Neuronal stem cell (in vitro differentiated cells): ENCODE results near the gene ADRM1.
A peak's percentile ranks its signal among the peaks of the same experiment; 100 is the strongest.

Experiments
- DNase-seq: peaks from one replicate; pipeline ENCODE4 v3.0.0-alpha.2; 2013; ENCODE audit warnings: low spot score
- H2AFZ ChIP-seq: one replicate; pipeline ENCODE4 v1.6.1; 2013; ENCODE audit warnings: mild to moderate bottlenecking, low read length, inconsistent platforms
- H2AK5ac ChIP-seq: 2 replicates; pipeline ENCODE4 v1.6.1; 2013; ENCODE audit warnings: low read depth, mild to moderate bottlenecking, inconsistent platforms, low read length, moderate library complexity, mixed read lengths
- H2BK120ac ChIP-seq: 2 replicates; pipeline ENCODE4 v1.6.1; 2013; ENCODE audit warnings: low read depth, mild to moderate bottlenecking, inconsistent platforms, low read length, moderate library complexity, mixed read lengths
- H2BK12ac ChIP-seq: one replicate; pipeline ENCODE4 v1.6.1; 2013; ENCODE audit warnings: low read length, inconsistent platforms
- H2BK15ac ChIP-seq: 2 replicates; pipeline ENCODE4 v1.6.1; 2013; ENCODE audit warnings: mild to moderate bottlenecking, low read length, inconsistent platforms, mixed read lengths
- H2BK5ac ChIP-seq: one replicate; pipeline ENCODE4 v1.6.1; 2013; ENCODE audit warnings: inconsistent platforms, mild to moderate bottlenecking, low read length, moderate library complexity
- H3K14ac ChIP-seq: one replicate; pipeline ENCODE4 v1.6.1; 2013; ENCODE audit warnings: low read length, inconsistent platforms
- H3K18ac ChIP-seq: 2 replicates; pipeline ENCODE4 v1.6.1; 2013; ENCODE audit warnings: low read length, inconsistent platforms
- H3K23ac ChIP-seq: 2 replicates; pipeline ENCODE4 v1.6.1; 2013; ENCODE audit warnings: low read depth, mild to moderate bottlenecking, mixed read lengths, low read length, inconsistent platforms; ENCODE audit not compliant: poor library complexity
- H3K27ac ChIP-seq: replicated peaks from 3 replicates; pipeline ENCODE4 v1.5.1; 2013; ENCODE audit warnings: low read length, inconsistent platforms
- H3K27me3 ChIP-seq, 3 experiments: 2 replicates each; pipeline ENCODE4 v1.6.1; 2013; ENCODE audit warnings: low read length in 3 of 3, mild to moderate bottlenecking in 2 of 3, inconsistent platforms in 1 of 3, low read depth in 1 of 3, mixed read lengths in 1 of 3, moderate library complexity in 1 of 3; ENCODE audit not compliant: control insufficient read depth in 3 of 3, insufficient read depth in 3 of 3
- H3K36me3 ChIP-seq, 2 donors: replicated peaks in 1 of 2; 2 replicates each; pipeline ENCODE4 v1.6.1; 2013; ENCODE audit warnings: low read length in 2 of 2; ENCODE audit not compliant: control insufficient read depth in 2 of 2, insufficient read depth in 2 of 2
- H3K4ac ChIP-seq: 2 replicates; pipeline ENCODE4 v1.6.1; 2013; ENCODE audit warnings: inconsistent platforms, mild to moderate bottlenecking, low read length, moderate library complexity
- H3K4me1 ChIP-seq, 2 donors: 1 replicate in 1 of 2; 2 replicates in 1 of 2; pipeline ENCODE4 v1.6.1; 2013; ENCODE audit warnings: low read length in 2 of 2, low read depth in 1 of 2; ENCODE audit not compliant: control insufficient read depth in 2 of 2, insufficient read depth in 1 of 2
- H3K4me2 ChIP-seq: one replicate; pipeline ENCODE4 v1.6.1; 2013; ENCODE audit warnings: mild to moderate bottlenecking, low read length, inconsistent platforms; ENCODE audit not compliant: insufficient read depth, poor library complexity, severe bottlenecking
- H3K4me3 ChIP-seq, 2 donors: 2 replicates each; pipeline ENCODE4 v1.5.1; 2013; ENCODE audit warnings: low read length in 2 of 2, mild to moderate bottlenecking in 2 of 2, inconsistent platforms in 1 of 2, moderate library complexity in 1 of 2
- H3K79me1 ChIP-seq: one replicate; pipeline ENCODE4 v1.6.1; 2013; ENCODE audit warnings: low read depth, mild to moderate bottlenecking, inconsistent platforms, low read length, moderate library complexity
- H3K9ac ChIP-seq: one replicate; pipeline ENCODE4 v1.6.1; 2013; ENCODE audit warnings: mild to moderate bottlenecking, low read depth, low read length, inconsistent platforms; ENCODE audit not compliant: poor library complexity
- H3K9me3 ChIP-seq, 2 donors: replicated peaks in 1 of 2; 2 replicates each; pipeline versions ENCODE3 to v1.6.1; 2013; ENCODE audit warnings: low read length in 2 of 2, mild to moderate bottlenecking in 2 of 2, inconsistent platforms in 1 of 2, low read depth in 1 of 2, mixed read lengths in 1 of 2, moderate library complexity in 1 of 2; ENCODE audit not compliant: control insufficient read depth in 2 of 2, insufficient read depth in 1 of 2
- H4K8ac ChIP-seq: one replicate; pipeline ENCODE4 v1.6.1; 2013; ENCODE audit warnings: low read depth, mild to moderate bottlenecking, inconsistent platforms, low read length, moderate library complexity
- H4K91ac ChIP-seq: one replicate; pipeline ENCODE4 v1.6.1; 2013; ENCODE audit warnings: low read length, low read depth, mild to moderate bottlenecking, inconsistent platforms; ENCODE audit not compliant: poor library complexity
- WGBS, 2 donors: extraction: QIAGEN DNeasy Blood & Tissue Kit; methylation state at CpG; one replicate each; pipeline ENCODE4 v1.1.7; 2013; ENCODE audit warnings: missing lambda C conversion rate in 2 of 2, mixed read lengths in 1 of 2; ENCODE audit not compliant: insufficient read length in 2 of 2, insufficient replicate concordance in 1 of 2; ENCODE audit errors: extremely low coverage in 2 of 2; 5-methylcytosine and 5-hydroxymethylcytosine counted together

The ADRM1 gene

GRCh38 chr20:62347151-62347404, 44.3 kb downstream of the ADRM1 start:
- no peak overlapping the region for H2BK15ac ChIP-seq
- H3K79me1 ChIP-seq, result peaks cover 8% of the 10 kb centered on the region
- no CpG with 5 or more reads among the region's 10 CpGs for WGBS, 2 donors
- H4K91ac ChIP-seq, result no peak overlapping the region
- H3K4me1 ChIP-seq, result no peaks in the 10 kb centered on the region
- H2AFZ ChIP-seq, result no peak overlapping the region
- H3K4ac ChIP-seq, result no peak overlapping the region
- no peak overlapping the region for H2AK5ac ChIP-seq
- H3K9ac ChIP-seq, result no peak overlapping the region
- H3K4me2 ChIP-seq, result no peak overlapping the region
- no peak overlapping the region for H3K14ac ChIP-seq
- DNase-seq, result no peak
- peak overlapping the region; percentile 43 for H3K23ac ChIP-seq
- no peak overlapping the region for H2BK5ac ChIP-seq
- no peak overlapping the region for H4K8ac ChIP-seq
- H3K36me3 ChIP-seq, result peaks cover 37 to 52% of the 10 kb centered on the region in 2 donors
- peaks cover 3 to 6% of the 10 kb centered on the region in 2 donors for H3K9me3 ChIP-seq
- no peak overlapping the region for H3K27ac ChIP-seq
- no peaks in the 10 kb centered on the region for H3K27me3 ChIP-seq
- no peak overlapping the region for H3K4me3 ChIP-seq
- H2BK12ac ChIP-seq, result no peak overlapping the region
- H2BK120ac ChIP-seq, result peak overlapping the region; percentile 67
- H3K18ac ChIP-seq, result no peak overlapping the region

GRCh38 chr20:62347445-62347844, 44.6 kb downstream of the ADRM1 start:
- H3K36me3 ChIP-seq, result peaks cover 38 to 54% of the 10 kb centered on the region in 2 donors
- H3K4me3 ChIP-seq, result peak overlapping the region in 1 of 2 donors; percentile 47
- H2AK5ac ChIP-seq, result no peak overlapping the region
- H2BK12ac ChIP-seq, result no peak overlapping the region
- WGBS, 2 donors, result no CpG with 5 or more reads among the region's 9 CpGs
- H3K9ac ChIP-seq, result no peak overlapping the region
- no peak overlapping the region for H3K4me2 ChIP-seq
- DNase-seq, result no peak
- no peaks in the 10 kb centered on the region for H3K27me3 ChIP-seq
- no peak overlapping the region for H4K91ac ChIP-seq
- peaks cover 9% of the 10 kb centered on the region for H3K79me1 ChIP-seq
- no peak overlapping the region for H3K23ac ChIP-seq
- no peak overlapping the region for H3K18ac ChIP-seq
- H3K27ac ChIP-seq, result no peak overlapping the region
- H2AFZ ChIP-seq, result no peak overlapping the region
- H3K9me3 ChIP-seq, result peaks cover 3 to 6% of the 10 kb centered on the region in 2 donors
- no peaks in the 10 kb centered on the region for H3K4me1 ChIP-seq
- H3K4ac ChIP-seq, result no peak overlapping the region
- H4K8ac ChIP-seq, result no peak overlapping the region
- H2BK5ac ChIP-seq, result no peak overlapping the region
- no peak overlapping the region for H3K14ac ChIP-seq
- no peak overlapping the region for H2BK15ac ChIP-seq
- H2BK120ac ChIP-seq, result no peak overlapping the region

GRCh38 chr20:62348604-62349003, 45.8 kb downstream of the ADRM1 start:
- no peak overlapping the region for H3K4me2 ChIP-seq
- H2AFZ ChIP-seq, result no peak overlapping the region
- H3K79me1 ChIP-seq, result peaks cover 12% of the 10 kb centered on the region
- H3K14ac ChIP-seq, result no peak overlapping the region
- H2BK120ac ChIP-seq, result no peak overlapping the region
- H2BK12ac ChIP-seq, result no peak overlapping the region
- H3K4me1 ChIP-seq, result no peaks in the 10 kb centered on the region
- no peak overlapping the region for H4K8ac ChIP-seq
- no peak for DNase-seq
- H3K27me3 ChIP-seq, result no peaks in the 10 kb centered on the region
- H3K27ac ChIP-seq, result no peak overlapping the region
- H3K36me3 ChIP-seq, result peaks cover 44 to 50% of the 10 kb centered on the region in 2 donors
- H3K4me3 ChIP-seq, result no peak overlapping the region
- H3K18ac ChIP-seq, result no peak overlapping the region
- H3K9me3 ChIP-seq, result peaks cover 3 to 6% of the 10 kb centered on the region in 2 donors
- H3K9ac ChIP-seq, result no peak overlapping the region
- no peak overlapping the region for H2BK5ac ChIP-seq
- WGBS, 2 donors, result no CpG with 5 or more reads among the region's 1 CpG
- no peak overlapping the region for H3K4ac ChIP-seq
- H4K91ac ChIP-seq, result no peak overlapping the region
- H2AK5ac ChIP-seq, result no peak overlapping the region
- no peak overlapping the region for H3K23ac ChIP-seq
- H2BK15ac ChIP-seq, result no peak overlapping the region

GRCh38 chr20:62349556-62350097, 46.8 kb downstream of the ADRM1 start:
- no peak overlapping the region for H3K27ac ChIP-seq
- no peak for DNase-seq
- H3K4me1 ChIP-seq, result peaks cover 2 to 4% of the 10 kb centered on the region in 2 donors
- no peak overlapping the region for H4K8ac ChIP-seq
- no peak overlapping the region for H2AK5ac ChIP-seq
- H3K4ac ChIP-seq, result no peak overlapping the region
- peak overlapping the region; percentile 55 for H3K23ac ChIP-seq
- peaks cover 18% of the 10 kb centered on the region for H3K79me1 ChIP-seq
- no peak overlapping the region for H3K4me2 ChIP-seq
- no peak overlapping the region for H3K9ac ChIP-seq
- no peak overlapping the region for H2BK15ac ChIP-seq
- no peak overlapping the region for H3K4me3 ChIP-seq
- peaks cover 44% of the 10 kb centered on the region in 2 donors for H3K36me3 ChIP-seq
- H4K91ac ChIP-seq, result no peak overlapping the region
- H3K9me3 ChIP-seq, result peaks cover 3 to 6% of the 10 kb centered on the region in 2 donors
- H3K18ac ChIP-seq, result no peak overlapping the region
- no peak overlapping the region for H2BK5ac ChIP-seq
- no peak overlapping the region for H2BK120ac ChIP-seq
- H3K14ac ChIP-seq, result no peak overlapping the region
- H3K27me3 ChIP-seq, result no peaks in the 10 kb centered on the region
- no CpG with 5 or more reads among the region's 7 CpGs for WGBS, 2 donors
- H2AFZ ChIP-seq, result no peak overlapping the region
- no peak overlapping the region for H2BK12ac ChIP-seq
